HL-60 (cell line): ENCODE measurements around the gene HOXD1.

ENCODE experiments used
- DNase-seq, 2 experiments: peaks; one replicate each; pipeline ENCODE4 v3.0.0-alpha.2; 2010 to 2020; ENCODE audit warnings: low read depth in 1 of 2, low spot score in 1 of 2
- H3K27ac ChIP-seq: fragments of 250-450 bp; sonication (Bioruptor Pico); replicated peaks from 2 replicates; pipeline ENCODE4 v1.5.1; 2020; ENCODE audit warnings: mild to moderate bottlenecking, moderate library complexity
- H3K27me3 ChIP-seq: fragments of 250-450 bp; sonication (Bioruptor Pico); 2 replicates; pipeline ENCODE4 v1.5.1; 2021; ENCODE audit warnings: mild to moderate bottlenecking, moderate library complexity; ENCODE audit not compliant: insufficient read depth, poor library complexity, severe bottlenecking
- H3K4me3 ChIP-seq: replicated peaks from 2 replicates; pipeline ENCODE4 v1.5.1; 2011; ENCODE audit warnings: mild to moderate bottlenecking, control low read depth, low read length; ENCODE audit not compliant: insufficient read depth
- GABPA ChIP-seq: IDR thresholded peaks from 2 replicates; pipeline ENCODE4 v1.6.1; 2012; ENCODE audit warnings: low read depth
- POLR2AphosphoS5 ChIP-seq: IDR thresholded peaks from 2 replicates; pipeline ENCODE4 v1.6.1; 2012; ENCODE audit warnings: low read depth
- SPI1 ChIP-seq: IDR thresholded peaks from 2 replicates; pipeline ENCODE4 v1.6.1; 2012; ENCODE audit warnings: low read depth, mild to moderate bottlenecking, borderline replicate concordance
- TF ChIP-seq, protein P1 (sequence below): IDR thresholded peaks from one replicate; pipeline ENCODE4 v1.5.1; 2011; ENCODE audit warnings: low read length, control low read depth, inconsistent platforms; ENCODE audit not compliant: insufficient read depth
- TF ChIP-seq, protein P2 (sequence below): IDR thresholded peaks from 2 replicates; pipeline ENCODE4 v1.6.1; 2012; ENCODE audit warnings: low read depth; ENCODE audit not compliant: insufficient replicate concordance

Gene HOXD1

DNA sequence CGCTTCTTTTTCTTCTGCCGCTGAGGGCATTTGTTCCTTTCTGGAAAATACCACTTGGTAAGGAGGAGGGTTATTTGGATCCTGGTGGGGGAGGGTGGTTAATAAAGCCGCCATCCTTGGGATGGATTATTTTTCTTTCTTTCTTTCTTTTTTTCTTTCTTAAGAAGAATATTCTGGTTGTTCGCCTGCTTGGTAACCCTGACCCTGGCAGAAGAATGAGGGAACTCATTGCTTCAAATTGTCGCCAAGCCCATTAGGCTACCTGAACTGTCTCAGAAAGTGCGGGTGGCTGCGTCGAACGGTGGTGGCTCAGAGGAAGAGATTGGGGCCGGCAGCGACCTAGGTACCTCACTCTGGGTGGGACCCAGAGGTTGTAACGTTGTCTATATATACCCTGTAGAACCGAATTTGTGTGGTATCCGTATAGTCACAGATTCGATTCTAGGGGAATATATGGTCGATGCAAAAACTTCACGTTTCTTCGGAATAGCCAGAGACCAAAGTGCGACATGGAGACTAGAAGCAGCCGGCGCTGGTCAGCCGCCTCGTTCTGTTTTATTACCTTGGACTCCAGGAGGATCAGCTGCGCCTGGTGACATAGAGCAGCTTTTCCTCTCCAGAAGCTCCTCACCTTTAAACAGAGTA, 38.4 kb upstream of the HOXD1 start:
- Histone ChIP-seq H3K27ac (no peak overlapping the region), H3K4me3 (no peak overlapping the region), H3K27me3 (peaks cover 72% of the 10 kb centered on the region)
- no peak for DNase-seq
- TF ChIP-seq SPI1 = no peak
- TF ChIP-seq, protein P1, sequence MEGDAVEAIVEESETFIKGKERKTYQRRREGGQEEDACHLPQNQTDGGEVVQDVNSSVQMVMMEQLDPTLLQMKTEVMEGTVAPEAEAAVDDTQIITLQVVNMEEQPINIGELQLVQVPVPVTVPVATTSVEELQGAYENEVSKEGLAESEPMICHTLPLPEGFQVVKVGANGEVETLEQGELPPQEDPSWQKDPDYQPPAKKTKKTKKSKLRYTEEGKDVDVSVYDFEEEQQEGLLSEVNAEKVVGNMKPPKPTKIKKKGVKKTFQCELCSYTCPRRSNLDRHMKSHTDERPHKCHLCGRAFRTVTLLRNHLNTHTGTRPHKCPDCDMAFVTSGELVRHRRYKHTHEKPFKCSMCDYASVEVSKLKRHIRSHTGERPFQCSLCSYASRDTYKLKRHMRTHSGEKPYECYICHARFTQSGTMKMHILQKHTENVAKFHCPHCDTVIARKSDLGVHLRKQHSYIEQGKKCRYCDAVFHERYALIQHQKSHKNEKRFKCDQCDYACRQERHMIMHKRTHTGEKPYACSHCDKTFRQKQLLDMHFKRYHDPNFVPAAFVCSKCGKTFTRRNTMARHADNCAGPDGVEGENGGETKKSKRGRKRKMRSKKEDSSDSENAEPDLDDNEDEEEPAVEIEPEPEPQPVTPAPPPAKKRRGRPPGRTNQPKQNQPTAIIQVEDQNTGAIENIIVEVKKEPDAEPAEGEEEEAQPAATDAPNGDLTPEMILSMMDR = no peak
- TF ChIP-seq POLR2AphosphoS5 = no peak

DNA sequence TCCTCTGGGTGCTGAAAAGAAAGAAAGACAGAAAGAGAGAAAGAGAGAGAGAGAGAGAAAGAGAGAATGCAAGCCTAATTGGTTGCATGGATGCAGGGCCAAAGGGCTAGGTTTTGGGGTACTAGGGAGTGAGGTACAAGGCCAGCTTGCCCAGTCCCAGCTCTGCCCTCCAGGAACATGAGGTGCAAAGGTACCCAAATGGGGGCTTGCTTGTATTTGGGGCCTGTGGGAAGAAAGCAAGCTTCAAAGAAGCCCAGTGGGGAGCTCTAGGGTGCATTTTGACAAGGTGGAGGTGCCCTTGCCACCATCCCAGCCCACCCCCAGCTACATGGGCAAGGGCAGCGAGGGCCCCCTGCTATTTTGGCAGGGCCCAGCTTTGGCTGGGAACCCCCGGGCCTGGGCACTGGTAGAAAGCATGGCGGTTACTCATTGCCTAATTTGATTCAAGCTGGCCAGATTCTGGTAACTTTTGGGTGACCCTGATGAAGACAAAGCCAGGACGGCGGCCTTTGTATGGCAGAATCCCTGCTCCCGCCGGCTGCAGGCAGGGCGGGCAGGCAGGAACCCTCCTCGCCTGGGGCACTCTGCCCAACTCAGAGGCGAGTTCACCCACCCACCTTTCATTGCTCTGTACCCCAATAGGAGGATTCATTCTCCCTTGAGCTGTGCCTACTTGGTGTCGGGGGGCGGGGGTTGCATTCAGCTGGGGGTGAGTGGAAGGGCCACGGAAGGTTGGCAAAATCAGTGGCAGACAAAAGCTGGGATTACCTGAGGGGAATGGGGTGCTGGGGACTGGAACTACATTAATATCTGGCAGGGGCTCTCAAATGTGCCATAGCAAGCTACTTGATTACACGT, 37.7 kb upstream of the HOXD1 start:
- peaks cover 75% of the 10 kb centered on the region for H3K27me3 ChIP-seq
- H3K27ac ChIP-seq = no peak overlapping the region
- no peak for DNase-seq
- no peak overlapping the region for H3K4me3 ChIP-seq
- TF ChIP-seq POLR2AphosphoS5 = no peak
- TF ChIP-seq, protein P1 = no peak
- TF ChIP-seq SPI1 = no peak
- no peak for TF ChIP-seq GABPA
- TF ChIP-seq, protein P2, sequence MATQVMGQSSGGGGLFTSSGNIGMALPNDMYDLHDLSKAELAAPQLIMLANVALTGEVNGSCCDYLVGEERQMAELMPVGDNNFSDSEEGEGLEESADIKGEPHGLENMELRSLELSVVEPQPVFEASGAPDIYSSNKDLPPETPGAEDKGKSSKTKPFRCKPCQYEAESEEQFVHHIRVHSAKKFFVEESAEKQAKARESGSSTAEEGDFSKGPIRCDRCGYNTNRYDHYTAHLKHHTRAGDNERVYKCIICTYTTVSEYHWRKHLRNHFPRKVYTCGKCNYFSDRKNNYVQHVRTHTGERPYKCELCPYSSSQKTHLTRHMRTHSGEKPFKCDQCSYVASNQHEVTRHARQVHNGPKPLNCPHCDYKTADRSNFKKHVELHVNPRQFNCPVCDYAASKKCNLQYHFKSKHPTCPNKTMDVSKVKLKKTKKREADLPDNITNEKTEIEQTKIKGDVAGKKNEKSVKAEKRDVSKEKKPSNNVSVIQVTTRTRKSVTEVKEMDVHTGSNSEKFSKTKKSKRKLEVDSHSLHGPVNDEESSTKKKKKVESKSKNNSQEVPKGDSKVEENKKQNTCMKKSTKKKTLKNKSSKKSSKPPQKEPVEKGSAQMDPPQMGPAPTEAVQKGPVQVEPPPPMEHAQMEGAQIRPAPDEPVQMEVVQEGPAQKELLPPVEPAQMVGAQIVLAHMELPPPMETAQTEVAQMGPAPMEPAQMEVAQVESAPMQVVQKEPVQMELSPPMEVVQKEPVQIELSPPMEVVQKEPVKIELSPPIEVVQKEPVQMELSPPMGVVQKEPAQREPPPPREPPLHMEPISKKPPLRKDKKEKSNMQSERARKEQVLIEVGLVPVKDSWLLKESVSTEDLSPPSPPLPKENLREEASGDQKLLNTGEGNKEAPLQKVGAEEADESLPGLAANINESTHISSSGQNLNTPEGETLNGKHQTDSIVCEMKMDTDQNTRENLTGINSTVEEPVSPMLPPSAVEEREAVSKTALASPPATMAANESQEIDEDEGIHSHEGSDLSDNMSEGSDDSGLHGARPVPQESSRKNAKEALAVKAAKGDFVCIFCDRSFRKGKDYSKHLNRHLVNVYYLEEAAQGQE = no peak

DNA sequence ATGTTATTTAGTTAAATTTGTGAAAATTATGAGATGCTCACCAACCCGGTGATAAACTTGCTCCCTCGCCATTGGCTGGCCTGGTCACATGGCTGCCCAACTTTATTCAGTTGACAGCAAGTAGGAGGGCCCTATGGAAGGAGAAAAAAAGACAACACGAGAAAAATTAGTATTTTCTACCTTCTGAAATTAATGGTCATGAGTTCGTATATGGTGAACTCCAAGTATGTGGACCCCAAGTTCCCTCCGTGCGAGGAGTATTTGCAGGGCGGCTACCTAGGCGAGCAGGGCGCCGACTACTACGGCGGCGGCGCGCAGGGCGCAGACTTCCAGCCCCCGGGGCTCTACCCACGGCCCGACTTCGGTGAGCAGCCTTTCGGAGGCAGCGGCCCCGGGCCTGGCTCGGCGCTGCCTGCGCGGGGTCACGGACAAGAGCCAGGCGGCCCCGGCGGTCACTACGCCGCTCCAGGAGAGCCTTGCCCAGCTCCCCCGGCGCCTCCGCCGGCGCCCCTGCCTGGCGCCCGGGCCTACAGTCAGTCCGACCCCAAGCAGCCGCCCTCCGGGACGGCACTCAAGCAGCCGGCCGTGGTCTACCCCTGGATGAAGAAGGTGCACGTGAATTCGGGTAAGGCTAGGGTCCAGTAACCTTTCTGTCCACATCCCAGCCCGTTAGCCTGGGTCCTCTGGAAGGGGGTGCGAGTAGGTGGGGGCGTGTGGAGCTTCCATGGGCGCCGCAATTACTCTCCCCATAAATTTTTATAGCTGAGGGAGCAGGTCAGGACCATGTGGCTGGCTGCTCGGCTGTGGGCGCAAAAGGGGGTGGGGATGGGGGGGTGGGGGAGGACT, 36.8 kb upstream of the HOXD1 start, which contains the start of gene HOXD4:
HOXD4 (plus strand) TSS at position 109 of the 846 bp plus-strand sequence; CDS start at position 193, 84 bp downstream.
- Histone ChIP-seq H3K27ac (no peak within 1 kb of the TSS), H3K27me3 (peaks cover 75% of the 10 kb centered on the region), H3K4me3 (no peak within 1 kb of the TSS)
- TF ChIP-seq POLR2AphosphoS5 (no peak), GABPA (no peak), SPI1 (no peak)
- TF ChIP-seq, protein P2 = no peak
- TF ChIP-seq, protein P1 = no peak
- DNase-seq = no peak
